ENCODE data around the gene ZNF385A. TPM values are rescaled to one million over a fixed set of nuclear protein-coding genes. Genes with fewer than 3 reads are reported as not detected.
A peak's percentile ranks its signal among the peaks of the same experiment; 100 is the strongest.
"Not testable (repeated sequence)": the region's sequence is repeated elsewhere in the genome, so short reads cannot be mapped to it uniquely, and the experiment has no call there.

ZNF385A gene
- total RNA-seq, 4 donors from 2014 or later: 1.9 to 17.5 (median 5.7) TPM

GRCh38 chr12:54325442-54326109, 59.0 kb downstream of the ZNF385A start:
- H3K27me3 ChIP-seq; intact Hi-C loops (cut with DNase I; ENCODE audit: low total_unique reads); H3K36me3 ChIP-seq; in situ Hi-C loops (cut with MboI; ENCODE audit: low pct_ligation_motif_present in 1 of 4, low pct_unique_long_range_greater_than_20kb in 1 of 4, low sequenced_read_pairs in 3 of 4); DNase-seq; H3K9me3 ChIP-seq: not testable (repeated sequence)
- Histone ChIP-seq H3K4me1 (peaks cover 5 to 58% (median 38%) of the 10 kb centered on the region in 4 donors), H3K27ac (peak overlapping the region; percentile 91 to 93 (median 92)), H3K4me3 (peak overlapping the region; percentile 65 to 87 (median 80))
- WGBS, 2 donors (ENCODE audit: low coverage in 1 of 2): 54 to 68% methylated on average over 12 to 22 of the region's 22 CpGs
- peak in 1 of 5 experiments; percentile 11 for TF ChIP-seq CTCF (IDR thresholded peaks at IDR 0.05)

- Histone ChIP-seq H3K4me3 (peak within 1 kb of the TSS; percentile 65 to 87 (median 80)), H3K4me1 (peaks cover 0 to 50% (median 31%) of the 10 kb centered on the region in 4 donors), H3K9me3 (no peaks in the 10 kb centered on the region), H3K27ac (peak within 1 kb of the TSS; percentile 91 to 93 (median 92)), H3K36me3 (no peaks in the 10 kb centered on the region), H3K27me3 (no peaks in the 10 kb centered on the region)
- WGBS, 2 donors (ENCODE audit: low coverage in 1 of 2): 0 to 1% methylated on average over 3 to 34 of the region's 34 CpGs
- DNase-seq: peak; percentile 96
- intact Hi-C loops (cut with DNase I; ENCODE audit: low total_unique reads): no loop called here
- TF ChIP-seq EP300 (IDR thresholded peaks at IDR 0.05; ENCODE audit: low read depth) (no peak), POLR2AphosphoS5 (IDR thresholded peaks at IDR 0.05) (peak; percentile 81 to 85 (median 81)), CTCF (IDR thresholded peaks at IDR 0.05) (peak; percentile 59 to 78 (median 76)), POLR2A (IDR thresholded peaks at IDR 0.05) (peak; percentile 82)
- in situ Hi-C loops (cut with MboI; ENCODE audit: low pct_ligation_motif_present in 1 of 4, low pct_unique_long_range_greater_than_20kb in 1 of 4, low sequenced_read_pairs in 3 of 4): no loop called here
Observed at GRCh38 chr12:54324617-54325441, 59.7 kb downstream of the ZNF385A start, which contains the start of gene COPZ1. COPZ1 (plus strand) TSS chr12:54325131; CDS start chr12:54325164, 33 bp downstream.

- Histone ChIP-seq H3K27ac (no peak overlapping the region), H3K4me1 (peaks cover 0 to 15% (median 15%) of the 10 kb centered on the region in 4 donors), H3K4me3 (no peak overlapping the region), H3K27me3 (no peaks in the 10 kb centered on the region), H3K36me3 (no peaks in the 10 kb centered on the region), H3K9me3 (no peaks in the 10 kb centered on the region)
- DNase-seq: no peak
- WGBS, 2 donors (ENCODE audit: low coverage in 1 of 2): 87 to 96% methylated on average over 3 to 5 of the region's 5 CpGs
- in situ Hi-C loops (cut with MboI; ENCODE audit: low pct_ligation_motif_present in 1 of 4, low pct_unique_long_range_greater_than_20kb in 1 of 4, low sequenced_read_pairs in 3 of 4): no loop called here
- no peak for TF ChIP-seq CTCF (IDR thresholded peaks at IDR 0.05)
- TF ChIP-seq POLR2A (IDR thresholded peaks at IDR 0.05): no peak
- TF ChIP-seq POLR2AphosphoS5 (IDR thresholded peaks at IDR 0.05): no peak
- TF ChIP-seq EP300 (IDR thresholded peaks at IDR 0.05; ENCODE audit: low read depth): no peak
- intact Hi-C loops (cut with DNase I; ENCODE audit: low total_unique reads): no loop called here
Observed at GRCh38 chr12:54321363-54321762, 63.2 kb downstream of the ZNF385A start.

Small RNA genes within 50 kb of the gene (small RNA-seq; reads per million reads assigned to genes)
- gene MIR148B: 36.2 to 169 (median 146) reads per million in 4 donors
- gene RN7SL744P: 0 reads per million in 4 donors

Other genes with a start within 250 kb of the ZNF385A start
- 10 to 100 TPM; 46.0 to 91.3 (median 50.1) TPM for gene SMUG1, start 195.7 kb downstream of the ZNF385A start, total RNA-seq
- 10 to 100 TPM; 18.9 to 28.8 (median 22.8) TPM for gene CBX5, start 104.6 kb downstream of the ZNF385A start, total RNA-seq
- 100 to 1,000 TPM; 104 to 747 (median 326) TPM for gene HNRNPA1, start 104.0 kb downstream of the ZNF385A start, total RNA-seq
- gene NFE2, start 83.7 kb downstream of the ZNF385A start, total RNA-seq: not detected
- 10 to 100 TPM; 25.8 to 79.6 (median 63.6) TPM for gene COPZ1, start 59.6 kb downstream of the ZNF385A start, total RNA-seq
- gene GPR84, start 20.2 kb downstream of the ZNF385A start, total RNA-seq: not detected
- 100 to 1,000 TPM in 1 of 4 donors, 10 to 100 TPM in 3; 37.7 to 217 (median 73.0) TPM for gene ITGA5, start 34.5 kb upstream of the ZNF385A start, total RNA-seq
- gene GTSF1, start 88.9 kb upstream of the ZNF385A start, total RNA-seq: not detected
- gene NCKAP1L, start 113.0 kb upstream of the ZNF385A start, total RNA-seq: 10 to 100 TPM in 1 of 4 donors, 1 to 10 TPM in 3; 4.5 to 14.8 (median 8.0) TPM
- 1 to 10 TPM; 1.2 to 4.0 (median 2.6) TPM for gene PDE1B, start 164.9 kb upstream of the ZNF385A start, total RNA-seq
- gene PPP1R1A, start 203.9 kb upstream of the ZNF385A start, total RNA-seq: 10 to 100 TPM in 1 of 4 donors, 1 to 10 TPM in 3; 3.3 to 67.0 (median 4.0) TPM